GM12874 (cell line): Measurements from ENCODE around the gene TPM1.

ENCODE experiments used
- TF ChIP-seq, protein P1 (sequence below): IDR thresholded peaks from 2 replicates; pipeline ENCODE4 v1.5.1; 2011; ENCODE audit warnings: low read depth, mild to moderate bottlenecking, control low read depth, low read length, moderate library complexity; ENCODE audit not compliant: insufficient read depth

The TPM1 gene

DNA sequence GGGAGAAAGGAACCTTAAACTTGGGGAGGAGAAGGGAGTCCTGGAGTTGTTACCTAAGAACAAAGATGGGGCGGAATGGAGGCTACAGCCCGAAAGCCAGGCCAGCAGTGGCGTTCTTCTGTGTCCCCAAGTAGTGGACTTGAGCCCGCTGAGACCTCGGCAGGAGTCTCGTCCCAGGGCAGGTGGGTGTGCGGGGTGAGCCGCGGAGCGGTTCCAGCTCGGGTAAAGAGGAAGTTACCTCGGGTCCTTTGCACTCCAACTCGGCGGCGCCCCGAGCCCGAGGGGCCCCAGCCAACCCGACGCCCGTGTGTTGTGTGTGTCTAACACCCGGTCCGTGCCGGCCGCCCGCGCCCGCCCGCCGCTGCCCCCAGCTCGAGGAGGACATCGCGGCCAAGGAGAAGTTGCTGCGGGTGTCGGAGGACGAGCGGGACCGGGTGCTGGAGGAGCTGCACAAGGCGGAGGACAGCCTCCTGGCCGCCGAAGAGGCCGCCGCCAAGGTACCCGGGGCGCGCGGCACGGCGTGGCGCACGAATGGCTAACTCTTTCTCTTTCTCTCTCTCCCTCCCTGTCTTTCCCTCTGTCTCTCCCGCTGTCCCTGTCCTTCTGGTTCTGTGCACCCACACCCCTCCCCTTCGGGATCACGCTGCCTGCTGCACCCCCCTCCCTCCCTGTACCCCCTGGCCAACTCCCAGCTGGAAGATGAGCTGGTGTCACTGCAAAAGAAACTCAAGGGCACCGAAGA lies 959 bp downstream of the TPM1 start:
- TF ChIP-seq, protein P1, sequence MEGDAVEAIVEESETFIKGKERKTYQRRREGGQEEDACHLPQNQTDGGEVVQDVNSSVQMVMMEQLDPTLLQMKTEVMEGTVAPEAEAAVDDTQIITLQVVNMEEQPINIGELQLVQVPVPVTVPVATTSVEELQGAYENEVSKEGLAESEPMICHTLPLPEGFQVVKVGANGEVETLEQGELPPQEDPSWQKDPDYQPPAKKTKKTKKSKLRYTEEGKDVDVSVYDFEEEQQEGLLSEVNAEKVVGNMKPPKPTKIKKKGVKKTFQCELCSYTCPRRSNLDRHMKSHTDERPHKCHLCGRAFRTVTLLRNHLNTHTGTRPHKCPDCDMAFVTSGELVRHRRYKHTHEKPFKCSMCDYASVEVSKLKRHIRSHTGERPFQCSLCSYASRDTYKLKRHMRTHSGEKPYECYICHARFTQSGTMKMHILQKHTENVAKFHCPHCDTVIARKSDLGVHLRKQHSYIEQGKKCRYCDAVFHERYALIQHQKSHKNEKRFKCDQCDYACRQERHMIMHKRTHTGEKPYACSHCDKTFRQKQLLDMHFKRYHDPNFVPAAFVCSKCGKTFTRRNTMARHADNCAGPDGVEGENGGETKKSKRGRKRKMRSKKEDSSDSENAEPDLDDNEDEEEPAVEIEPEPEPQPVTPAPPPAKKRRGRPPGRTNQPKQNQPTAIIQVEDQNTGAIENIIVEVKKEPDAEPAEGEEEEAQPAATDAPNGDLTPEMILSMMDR, result no peak

DNA sequence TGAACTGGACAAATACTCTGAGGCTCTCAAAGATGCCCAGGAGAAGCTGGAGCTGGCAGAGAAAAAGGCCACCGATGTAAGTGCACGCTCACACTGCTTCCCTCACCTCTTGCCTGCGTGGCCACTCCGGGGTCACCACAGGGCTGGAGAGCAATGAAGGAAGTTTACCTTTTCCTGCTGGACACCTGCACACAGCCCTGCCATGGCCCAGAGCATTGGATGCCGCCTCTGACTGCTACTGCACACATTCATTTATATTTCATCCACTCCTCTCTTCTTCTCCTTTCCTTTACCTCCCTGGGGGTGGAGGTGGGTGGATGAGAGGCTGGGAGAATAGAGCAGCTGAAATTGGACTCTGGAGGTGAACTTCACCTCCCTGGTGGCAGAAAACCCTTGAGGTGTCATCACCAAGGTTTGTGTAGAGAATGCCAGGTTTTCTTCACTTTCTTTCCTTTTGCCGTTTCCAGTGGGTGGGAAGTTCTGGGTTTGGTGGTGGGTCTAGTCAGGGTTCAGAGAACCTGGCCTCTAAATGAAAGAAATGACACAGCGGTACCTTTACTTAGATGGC lies 1.6 kb downstream of the TPM1 start:
- TF ChIP-seq, protein P1, result no peak

DNA sequence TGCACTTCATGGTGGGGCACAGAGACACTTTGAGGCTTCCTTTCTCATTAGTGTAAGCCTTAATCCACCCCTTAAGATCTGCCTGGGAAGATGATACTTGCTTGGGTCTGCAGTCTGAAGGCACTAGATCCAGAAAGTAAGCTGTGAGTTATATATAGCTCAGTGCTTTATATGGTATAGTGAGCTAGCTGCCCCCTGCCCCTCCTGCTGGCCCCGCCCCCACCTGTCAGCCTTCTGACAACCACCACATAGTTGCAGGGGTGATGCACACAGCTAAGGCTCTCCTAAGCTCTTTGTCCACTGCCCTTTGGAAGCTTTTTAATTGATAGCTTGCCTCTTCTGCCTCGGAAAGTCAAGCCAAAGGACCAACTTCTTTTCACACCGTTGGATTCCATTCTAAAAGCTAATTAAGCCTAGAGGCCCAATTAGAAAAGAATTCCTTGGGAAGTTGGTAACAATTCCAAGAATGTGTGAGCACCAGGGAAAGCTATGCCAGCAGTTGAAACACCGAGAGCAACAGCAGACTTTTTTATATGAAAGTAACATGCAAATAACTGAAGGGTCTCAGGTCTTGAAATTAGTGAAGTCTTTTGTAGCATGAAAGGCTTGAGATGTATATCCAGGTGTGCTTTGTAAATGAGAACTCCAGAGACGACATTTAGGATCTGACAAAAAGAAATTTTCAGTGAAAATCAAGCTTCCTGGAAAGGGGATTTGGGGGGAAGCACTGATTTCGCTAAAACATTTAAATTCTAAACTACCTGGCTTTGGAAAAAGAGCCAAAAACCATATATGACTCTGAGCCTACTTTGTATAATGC lies 2.3 kb downstream of the TPM1 start:
- TF ChIP-seq, protein P1, result no peak

DNA sequence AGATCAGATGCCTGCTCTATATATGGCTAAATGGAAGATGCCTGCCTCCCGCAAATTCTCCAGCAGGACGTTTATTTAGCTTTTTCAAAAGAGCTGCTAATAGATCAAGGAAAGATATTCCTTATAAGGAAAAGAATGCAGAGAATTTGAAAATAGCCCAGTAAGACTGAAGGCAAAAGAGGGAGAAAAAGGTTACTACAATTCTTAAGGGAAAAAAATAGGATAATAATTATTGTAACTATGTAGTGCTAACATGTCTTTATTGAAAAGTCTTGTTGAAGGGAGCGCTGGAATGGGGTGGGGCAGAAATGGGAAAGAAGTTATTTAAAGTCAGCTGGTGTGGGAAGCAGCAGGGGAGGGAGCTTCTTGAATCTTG lies 2.9 kb downstream of the TPM1 start:
- TF ChIP-seq, protein P1, result no peak

DNA sequence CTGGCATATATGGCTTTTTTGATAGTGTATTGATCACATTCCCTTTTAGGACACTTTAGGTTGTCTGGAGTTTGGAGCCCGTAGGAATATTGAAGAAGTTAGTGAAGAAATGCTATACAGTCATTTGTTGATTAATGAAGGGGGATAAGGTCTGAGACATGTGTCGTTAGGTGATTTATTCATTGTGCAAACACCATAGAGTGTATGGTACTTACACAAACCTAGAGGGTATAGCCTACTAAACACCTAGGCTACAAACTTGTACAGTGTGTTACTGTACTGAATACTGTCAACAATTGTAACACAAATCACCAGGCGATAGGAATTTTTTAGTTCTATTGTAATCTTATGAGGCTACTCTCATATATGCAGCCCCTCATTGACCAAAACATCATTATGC lies 3.3 kb downstream of the TPM1 start:
- TF ChIP-seq, protein P1, result no peak

DNA sequence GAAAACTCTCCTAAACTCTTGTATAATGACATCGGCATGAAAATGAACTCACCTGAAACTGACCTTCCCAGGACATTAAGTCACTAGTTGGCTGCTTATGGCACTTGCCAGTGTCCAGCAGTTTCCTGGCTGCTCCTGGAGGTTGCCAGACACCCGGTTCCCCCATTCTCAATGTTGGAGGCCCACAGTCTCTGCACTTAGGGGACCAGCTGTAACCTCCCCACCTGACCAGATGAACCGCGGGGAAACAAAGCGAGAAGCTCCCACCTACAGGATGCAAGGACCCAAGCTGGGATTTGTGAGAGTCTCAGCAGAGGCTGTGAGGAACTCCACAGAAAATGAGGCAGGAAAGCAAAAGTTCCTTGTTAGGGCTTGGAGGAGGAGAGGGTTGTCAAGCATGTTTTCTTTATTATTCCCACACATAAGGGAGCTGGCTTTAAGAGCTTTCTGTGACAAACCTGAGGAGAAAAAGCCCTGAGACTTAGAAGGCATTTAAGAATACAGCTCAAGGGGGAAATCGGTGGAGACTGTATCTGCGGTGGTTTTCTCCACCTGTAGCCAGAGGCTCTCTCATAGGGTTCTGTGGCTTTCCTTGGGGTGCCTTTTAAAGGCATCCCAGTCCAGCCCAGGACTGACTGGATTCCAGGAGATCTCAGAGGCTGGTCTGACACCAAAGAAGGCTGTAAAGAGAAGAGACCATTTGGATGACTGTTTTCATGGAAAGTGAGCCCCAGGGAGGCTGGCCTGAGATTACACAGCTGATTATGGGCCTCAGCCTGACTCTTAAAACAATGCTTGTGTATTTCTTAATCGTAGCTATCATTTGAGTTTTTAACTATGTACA lies 4.6 kb downstream of the TPM1 start:
- TF ChIP-seq, protein P1, result no peak

DNA sequence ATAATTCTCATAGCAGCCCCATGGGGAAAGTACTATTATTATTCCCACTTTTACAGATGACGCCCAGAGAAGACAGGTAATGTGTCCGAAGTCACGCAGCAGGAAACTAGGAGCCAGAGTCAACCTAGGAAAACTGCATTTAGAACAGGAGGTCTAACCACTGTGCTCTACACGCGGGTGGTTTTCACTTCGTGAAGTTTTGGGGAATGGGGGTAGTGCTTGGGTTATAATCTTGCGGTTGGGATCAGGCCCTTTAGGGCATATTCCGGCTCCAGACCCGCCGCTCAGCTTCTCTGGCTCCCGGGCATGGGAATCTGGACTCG lies 5.2 kb downstream of the TPM1 start:
- TF ChIP-seq, protein P1, result no peak
